ENCODE data around the gene TRMU. TPM values are rescaled to one million over a fixed set of nuclear protein-coding genes. Genes with fewer than 3 reads are reported as not detected.

The TRMU gene
- total and polyA plus RNA-seq, 2 donors (not counting 3 experiments of a cell fraction or from before 2014, with no cell fraction given) = 42.4 to 65.7 TPM

GRCh38 chr22:46327691-46328465 lies 7.6 kb upstream of the TRMU start:
- TF ChIP-seq FOS (IDR thresholded peaks at IDR 0.05; ENCODE audit: borderline replicate concordance, insufficient read depth, low read length) (no peak), CTCF (IDR thresholded peaks at IDR 0.05; ENCODE audit: extremely low read depth in 1 of 2, insufficient read depth in 1 of 2, low read depth in 1 of 2, low read length in 2 of 2) (no peak), MYC (IDR thresholded peaks at IDR 0.05; ENCODE audit: low read depth, low read length) (no peak), POLR2AphosphoS5 (IDR thresholded peaks at IDR 0.05; ENCODE audit: insufficient read depth, low read depth, low read length) (no peak), MAX (IDR thresholded peaks at IDR 0.05; ENCODE audit: insufficient read depth, insufficient read length) (no peak), EZH2 (IDR thresholded peaks at IDR 0.05; ENCODE audit: borderline replicate concordance, low read depth, low read length, severe bottlenecking) (no peak), POLR2A (IDR thresholded peaks at IDR 0.05; ENCODE audit: low read depth, low read length) (no peak), JUN (IDR thresholded peaks at IDR 0.05; ENCODE audit: borderline replicate concordance, insufficient read depth, insufficient read length, low read depth) (no peak), GATA2 (IDR thresholded peaks at IDR 0.05; ENCODE audit: insufficient read depth, insufficient read length, low read depth, low read length) (no peak)
- FAIRE-seq = no peak

More at GRCh38 chr22:46327691-46328465, 7.6 kb upstream of the TRMU start:
- H3K4me2 ChIP-seq (ENCODE audit: insufficient read depth, low read length) = no peak overlapping the region
- H3K36me3 ChIP-seq (ENCODE audit: control insufficient read depth in 2 of 2, extremely low read depth in 1 of 2, insufficient read depth in 2 of 2, low read length in 2 of 2) = peaks cover 6% of the 10 kb centered on the region in 2 experiments
- H3K27ac ChIP-seq (ENCODE audit: insufficient read depth, low read depth, low read length) = no peak overlapping the region
- no peaks in the 10 kb centered on the region for H3K9me1 ChIP-seq (replicated peaks; ENCODE audit: control insufficient read depth, extremely low read depth, insufficient read depth, low read length)
- no TSS peak for BruUV-seq (replicated peaks)
- POLR2A ChIA-PET = no interaction called here
- H3K4me1 ChIP-seq (ENCODE audit: control insufficient read depth, extremely low read depth, insufficient read depth, low read length) = no peaks in the 10 kb centered on the region
- CTCF ChIA-PET = interaction anchor here (0.9 kb wide), 1 partner anchor 9 kb away, joined by 3 read pairs; no protein-coding TSS in a partner anchor
- H3K9me3 ChIP-seq (replicated peaks; ENCODE audit: control insufficient read depth, insufficient read depth, low read length) = no peaks in the 10 kb centered on the region
- H2AFZ ChIP-seq (ENCODE audit: low read depth, low read length) = no peak overlapping the region
- DNase-seq (ENCODE audit: low read depth, low spot score) = no peak
- dilution Hi-C loops (cut with MboI; ENCODE audit: extremely low pct_ligation_motif_present, low sequenced_read_pairs) = no loop called here
- no peak overlapping the region for H3K9ac ChIP-seq (replicated peaks; ENCODE audit: extremely low read depth, insufficient read depth, low read length)
- no peaks in the 10 kb centered on the region for H4K20me1 ChIP-seq (replicated peaks; ENCODE audit: control insufficient read depth, extremely low read depth, insufficient read depth, low read length)
- no peaks in the 10 kb centered on the region for H3K79me2 ChIP-seq (ENCODE audit: control insufficient read depth, insufficient read depth, low read length)
- intact Hi-C loops (cut with micrococcal nuclease) = no loop called here
- H3K27me3 ChIP-seq (ENCODE audit: control insufficient read depth in 2 of 2, insufficient read depth in 2 of 2, low read length in 2 of 2) = no peaks in the 10 kb centered on the region
- H3K4me3 ChIP-seq (replicated peaks in 1 of 3; ENCODE audit: insufficient read depth in 1 of 3, low read depth in 1 of 3, low read length in 3 of 3) = no peak overlapping the region

Data from endothelial cell of umbilical vein (primary cell).